A673 (cell line): ENCODE data around the gene EXOSC2. TPM values are rescaled to one million over a fixed set of nuclear protein-coding genes. Genes with fewer than 3 reads are reported as not detected.

ENCODE experiments used
- BruUV-seq: library from RNA; stranded (reverse); fragments of 400-500 nt; replicated peaks from 2 replicates; lab custom pipeline; 2021; lab: Mats Ljungman, UMichigan
- CTCF ChIA-PET: fragments of 300-600 bp; sonication (Branson Sonifier 250); formaldehyde crosslinking; loops from one replicate; lab custom pipeline; 2022; ENCODE audit warnings: antibody characterized with exemption; lab: Charles Lee
- POLR2A ChIA-PET: fragments of 300-600 bp; sonication (Branson Sonifier 250); formaldehyde crosslinking; loops from one replicate; lab custom pipeline; 2022; ENCODE audit warnings: antibody characterized with exemption; ENCODE audit not compliant: low non-redundant PET; lab: Charles Lee
- DNase-seq: peaks from one replicate; pipeline ENCODE4 v3.0.0-alpha.2; 2015; ENCODE audit warnings: low spot score
- H3K27ac ChIP-seq: fragments of 200-600 bp; sonication (generic); 2 replicates; pipeline ENCODE4 v1.5.1; 2016; ENCODE audit warnings: mixed run types, low read depth, mild to moderate bottlenecking, mixed read lengths, antibody characterized with exemption, low read length; ENCODE audit not compliant: poor library complexity, severe bottlenecking
- H3K27me3 ChIP-seq: fragments of 200-600 bp; sonication (generic); replicated peaks from 2 replicates; pipeline ENCODE4 v1.6.1; 2017; ENCODE audit warnings: mixed run types, low read depth, mild to moderate bottlenecking, mixed read lengths, antibody characterized with exemption, low read length; ENCODE audit not compliant: insufficient read depth, poor library complexity
- H3K36me3 ChIP-seq: fragments of 200-600 bp; sonication (generic); 2 replicates; pipeline ENCODE4 v1.6.1; 2016; ENCODE audit warnings: mixed run types, mild to moderate bottlenecking, mixed read lengths, antibody characterized with exemption, low read length; ENCODE audit not compliant: insufficient read depth, poor library complexity, severe bottlenecking
- H3K4me1 ChIP-seq: fragments of 200-600 bp; sonication (generic); 2 replicates; pipeline ENCODE4 v1.6.1; 2017; ENCODE audit warnings: mixed run types, mild to moderate bottlenecking, mixed read lengths, antibody characterized with exemption, low read length; ENCODE audit not compliant: insufficient read depth, poor library complexity, severe bottlenecking
- H3K4me3 ChIP-seq: fragments of 200-600 bp; sonication (generic); 2 replicates; pipeline ENCODE4 v1.5.1; 2016; ENCODE audit warnings: low read depth, mixed run types, mild to moderate bottlenecking, mixed read lengths, low read length; ENCODE audit not compliant: poor library complexity, severe bottlenecking
- H3K9me3 ChIP-seq: fragments of 200-600 bp; sonication (generic); 2 replicates; pipeline ENCODE4 v1.6.1; 2016; ENCODE audit warnings: mixed run types, low read depth, mild to moderate bottlenecking, mixed read lengths, antibody characterized with exemption, low read length; ENCODE audit not compliant: poor library complexity, severe bottlenecking
- EZH2 ChIP-seq: fragments of 200-600 bp; sonication (generic); IDR thresholded peaks from 2 replicates; pipeline ENCODE4 v1.6.1; 2017; ENCODE audit warnings: borderline replicate concordance, low read depth, mild to moderate bottlenecking, mixed read lengths, antibody characterized with exemption, low read length; ENCODE audit not compliant: poor library complexity, severe bottlenecking
- intact Hi-C: fragments of 100-400 bp; cut with micrococcal nuclease; formaldehyde crosslinking; loops from one replicate; pipeline ENCODE4 v1.10.0; 2022; ENCODE audit not compliant: unreplicated experiment
- total RNA-seq: library from RNA; stranded (reverse); gene quantifications from 2 replicates; pipeline ENCODE4 v1.2.3, GENCODE V29; 2021
- TF ChIP-seq, protein P1 (sequence below): fragments of 300-800, 200-600 bp; sonication (generic); conservative IDR thresholded peaks from 2 replicates; pipeline ENCODE4 v1.5.1; 2017; ENCODE audit warnings: low read depth, mild to moderate bottlenecking, antibody characterized with exemption, low read length, moderate library complexity, mixed read lengths

The EXOSC2 gene
- total RNA-seq, 1 experiment from 2014 or later: 109 TPM

DNA sequence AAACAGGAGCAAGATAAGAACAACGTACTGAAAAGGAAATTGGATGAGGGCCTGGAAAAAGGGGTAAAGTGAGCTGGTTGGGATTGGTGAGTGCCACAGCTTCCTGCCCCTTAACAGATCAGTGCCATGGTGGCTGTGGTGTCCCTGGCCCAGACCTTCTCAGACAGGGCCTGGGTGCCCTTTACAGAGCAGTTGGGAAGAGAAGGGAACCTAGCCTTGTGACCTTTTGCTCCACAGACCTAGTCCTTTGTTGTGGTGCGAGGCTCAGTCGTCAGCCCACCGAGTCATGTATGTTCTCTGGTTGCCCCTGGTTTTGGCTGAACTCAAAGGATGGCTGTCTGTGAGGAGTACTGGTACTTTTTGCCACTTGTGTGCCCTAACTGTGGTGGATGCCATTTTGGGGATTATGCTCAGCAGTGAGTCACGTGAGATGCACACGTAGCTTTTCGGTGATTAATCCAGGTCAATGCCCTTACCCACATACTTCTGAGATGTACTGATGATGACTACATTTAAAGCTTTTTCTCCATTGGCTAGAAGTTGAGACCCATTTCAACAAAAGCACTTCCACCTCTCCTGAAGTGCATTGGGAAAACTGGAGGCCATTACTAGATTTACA is 48.4 kb downstream of the EXOSC2 start:
- H3K9me3 ChIP-seq: no peaks in the 10 kb centered on the region
- no peak overlapping the region for H3K4me3 ChIP-seq
- no TSS peak for BruUV-seq
- CTCF ChIA-PET: no interaction called here
- H3K4me1 ChIP-seq: peaks cover 7% of the 10 kb centered on the region
- no peaks in the 10 kb centered on the region for H3K36me3 ChIP-seq
- H3K27me3 ChIP-seq: no peaks in the 10 kb centered on the region
- TF ChIP-seq, protein P1, sequence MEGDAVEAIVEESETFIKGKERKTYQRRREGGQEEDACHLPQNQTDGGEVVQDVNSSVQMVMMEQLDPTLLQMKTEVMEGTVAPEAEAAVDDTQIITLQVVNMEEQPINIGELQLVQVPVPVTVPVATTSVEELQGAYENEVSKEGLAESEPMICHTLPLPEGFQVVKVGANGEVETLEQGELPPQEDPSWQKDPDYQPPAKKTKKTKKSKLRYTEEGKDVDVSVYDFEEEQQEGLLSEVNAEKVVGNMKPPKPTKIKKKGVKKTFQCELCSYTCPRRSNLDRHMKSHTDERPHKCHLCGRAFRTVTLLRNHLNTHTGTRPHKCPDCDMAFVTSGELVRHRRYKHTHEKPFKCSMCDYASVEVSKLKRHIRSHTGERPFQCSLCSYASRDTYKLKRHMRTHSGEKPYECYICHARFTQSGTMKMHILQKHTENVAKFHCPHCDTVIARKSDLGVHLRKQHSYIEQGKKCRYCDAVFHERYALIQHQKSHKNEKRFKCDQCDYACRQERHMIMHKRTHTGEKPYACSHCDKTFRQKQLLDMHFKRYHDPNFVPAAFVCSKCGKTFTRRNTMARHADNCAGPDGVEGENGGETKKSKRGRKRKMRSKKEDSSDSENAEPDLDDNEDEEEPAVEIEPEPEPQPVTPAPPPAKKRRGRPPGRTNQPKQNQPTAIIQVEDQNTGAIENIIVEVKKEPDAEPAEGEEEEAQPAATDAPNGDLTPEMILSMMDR: no peak
- TF ChIP-seq EZH2: no peak
- no peak overlapping the region for H3K27ac ChIP-seq
- POLR2A ChIA-PET: no interaction called here
- intact Hi-C loops: no loop called here
- no peak for DNase-seq

DNA sequence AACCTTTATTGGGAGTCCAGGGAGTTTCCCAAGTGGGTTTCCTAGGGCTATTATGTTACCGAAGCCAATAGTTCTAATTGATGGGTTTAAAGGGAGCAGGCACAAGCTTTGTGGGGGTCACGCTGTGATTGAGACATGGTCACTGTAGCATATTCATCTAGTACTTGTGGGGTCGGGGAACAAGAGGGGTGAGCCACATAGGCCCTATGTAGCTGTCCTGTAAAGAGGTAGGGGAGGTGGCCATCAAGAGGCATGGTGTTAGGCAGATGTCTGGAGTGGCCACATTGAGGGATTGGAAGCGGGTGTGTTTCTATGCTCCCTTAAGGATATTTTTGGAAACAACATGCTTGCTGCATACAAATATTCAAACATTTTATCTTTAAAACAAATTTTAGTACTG is 50.1 kb downstream of the EXOSC2 start:
- Histone ChIP-seq H3K27ac (no peak overlapping the region), H3K36me3 (no peaks in the 10 kb centered on the region), H3K4me1 (peaks cover 7% of the 10 kb centered on the region), H3K27me3 (no peaks in the 10 kb centered on the region), H3K9me3 (no peaks in the 10 kb centered on the region), H3K4me3 (no peak overlapping the region)
- BruUV-seq: no TSS peak
- CTCF ChIA-PET: interaction anchor here (0.6 kb wide), 1 partner anchor 26 kb away, joined by 4 read pairs; no protein-coding TSS in a partner anchor
- intact Hi-C loops: no loop called here
- TF ChIP-seq, protein P1: no peak
- TF ChIP-seq EZH2: no peak
- POLR2A ChIA-PET: no interaction called here
- DNase-seq: no peak

DNA sequence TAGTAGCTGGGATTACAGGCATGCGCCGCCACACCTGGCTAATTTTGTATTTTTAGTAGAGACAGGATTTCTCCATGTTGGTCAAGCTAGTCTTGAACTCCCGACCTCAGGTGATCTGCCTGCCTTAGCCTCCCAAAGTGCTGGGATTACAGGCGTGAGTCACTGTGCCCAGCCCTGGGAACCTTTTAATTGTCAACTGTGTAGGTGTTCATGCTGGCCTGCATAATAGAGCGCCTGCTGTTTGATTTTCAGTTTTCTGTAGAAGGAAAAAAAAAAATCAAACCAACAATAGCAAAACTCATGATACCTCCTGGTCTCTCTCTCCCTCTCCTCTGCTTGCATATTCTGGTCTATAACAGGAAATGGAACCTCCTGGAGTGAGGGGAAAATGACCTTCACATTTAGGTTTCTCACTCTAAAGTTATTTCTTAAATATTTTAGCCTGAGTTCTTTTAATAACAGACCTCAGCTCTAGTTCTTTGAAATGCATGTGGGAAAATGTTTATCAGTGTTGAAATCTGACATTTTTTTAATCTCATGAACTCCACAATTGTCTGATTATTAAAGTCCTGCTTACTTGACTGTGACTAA is 51.7 kb downstream of the EXOSC2 start:
- TF ChIP-seq, protein P1: no peak
- TF ChIP-seq EZH2: no peak
- no peaks in the 10 kb centered on the region for H3K9me3 ChIP-seq
- ChIA-PET CTCF (no interaction called here), POLR2A (no interaction called here)
- H3K27me3 ChIP-seq: no peaks in the 10 kb centered on the region
- no peak overlapping the region for H3K4me3 ChIP-seq
- DNase-seq: no peak
- H3K36me3 ChIP-seq: no peaks in the 10 kb centered on the region
- intact Hi-C loops: no loop called here
- BruUV-seq: no TSS peak
- H3K27ac ChIP-seq: no peak overlapping the region
- peaks cover 7% of the 10 kb centered on the region for H3K4me1 ChIP-seq
